ENCODE results near the gene THOC6.

DNA sequence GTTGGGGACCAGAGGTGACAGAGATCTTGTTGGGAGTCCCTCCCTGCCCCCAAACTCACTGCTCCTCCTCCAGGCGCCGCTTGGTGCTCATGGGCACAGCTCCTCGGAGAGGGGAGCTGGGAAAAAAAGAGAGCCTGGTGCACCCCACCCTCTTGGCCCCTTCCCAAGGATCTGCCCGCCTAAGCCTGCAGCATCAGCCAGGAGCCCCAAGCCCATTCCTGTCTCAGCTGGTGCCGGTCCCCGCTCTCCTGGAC is 493 bp upstream of the THOC6 start:
- TF ChIP-seq, protein P1, sequence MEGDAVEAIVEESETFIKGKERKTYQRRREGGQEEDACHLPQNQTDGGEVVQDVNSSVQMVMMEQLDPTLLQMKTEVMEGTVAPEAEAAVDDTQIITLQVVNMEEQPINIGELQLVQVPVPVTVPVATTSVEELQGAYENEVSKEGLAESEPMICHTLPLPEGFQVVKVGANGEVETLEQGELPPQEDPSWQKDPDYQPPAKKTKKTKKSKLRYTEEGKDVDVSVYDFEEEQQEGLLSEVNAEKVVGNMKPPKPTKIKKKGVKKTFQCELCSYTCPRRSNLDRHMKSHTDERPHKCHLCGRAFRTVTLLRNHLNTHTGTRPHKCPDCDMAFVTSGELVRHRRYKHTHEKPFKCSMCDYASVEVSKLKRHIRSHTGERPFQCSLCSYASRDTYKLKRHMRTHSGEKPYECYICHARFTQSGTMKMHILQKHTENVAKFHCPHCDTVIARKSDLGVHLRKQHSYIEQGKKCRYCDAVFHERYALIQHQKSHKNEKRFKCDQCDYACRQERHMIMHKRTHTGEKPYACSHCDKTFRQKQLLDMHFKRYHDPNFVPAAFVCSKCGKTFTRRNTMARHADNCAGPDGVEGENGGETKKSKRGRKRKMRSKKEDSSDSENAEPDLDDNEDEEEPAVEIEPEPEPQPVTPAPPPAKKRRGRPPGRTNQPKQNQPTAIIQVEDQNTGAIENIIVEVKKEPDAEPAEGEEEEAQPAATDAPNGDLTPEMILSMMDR (IDR thresholded peaks at IDR 0.05): no peak
- no peak for TF ChIP-seq EZH2 (IDR thresholded peaks at IDR 0.05; ENCODE audit: borderline replicate concordance, insufficient read depth, low read depth, low read length, poor library complexity, severe bottlenecking)

All from B cell (primary cell).